Measurements from ENCODE around the gene SLC47A2. TPM values are rescaled to one million over a fixed set of nuclear protein-coding genes. Genes with fewer than 3 reads are reported as not detected.

Gene SLC47A2
- total and polyA plus RNA-seq, 4 donors: 0.10 TPM; not detected in 3

DNA sequence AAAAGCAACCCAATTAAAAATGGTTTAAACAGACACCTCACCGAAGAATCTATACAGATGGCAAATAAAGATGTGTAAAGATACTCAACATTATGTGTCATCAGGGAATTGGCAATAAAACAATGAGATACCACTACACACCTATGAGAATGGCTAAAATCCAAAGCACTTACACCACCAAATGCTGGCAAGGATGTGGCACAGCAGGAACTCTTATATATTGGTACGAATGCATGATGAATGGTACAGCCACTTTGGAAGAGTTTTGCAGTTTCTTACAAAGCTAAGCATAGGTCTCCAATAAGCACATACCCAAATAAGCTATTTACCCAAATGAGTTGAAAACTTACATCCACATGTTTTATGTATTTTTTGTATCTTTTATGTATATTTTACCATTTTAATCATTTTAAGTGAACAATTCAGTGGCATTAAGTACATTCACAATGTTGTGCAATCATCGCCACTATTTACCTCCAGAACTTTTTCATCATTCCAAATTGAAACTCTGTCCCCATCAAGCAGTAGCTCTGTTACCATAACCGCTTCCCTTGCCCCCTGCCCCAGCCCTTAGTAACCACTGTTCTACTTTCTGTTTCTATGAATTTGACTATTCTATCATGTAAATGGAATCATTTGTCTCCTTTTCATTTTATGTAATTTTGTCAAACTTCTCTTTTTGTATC lies 74.6 kb downstream of the SLC47A2 start:
- no peak overlapping the region for H3K27ac ChIP-seq (ENCODE audit: low read depth in 1 of 2, low read length in 2 of 2)
- intact Hi-C loops (cut with DNase I): loop anchor here in 1 of 2 donors (10.0 kb wide), 1 partner anchor 277 kb away; the partner anchor contains the start of gene B9D1
- peaks cover 0 to 12% of the 10 kb centered on the region in 2 donors for H3K4me1 ChIP-seq (ENCODE audit: control insufficient read depth in 1 of 2, insufficient read depth in 2 of 2, low read length in 2 of 2)
- no peaks in the 10 kb centered on the region for H3K9me3 ChIP-seq (ENCODE audit: control insufficient read depth, low read length)
- no peaks in the 10 kb centered on the region for H3K27me3 ChIP-seq (ENCODE audit: control insufficient read depth in 1 of 2, insufficient read depth in 2 of 2, low read length in 1 of 2)
- DNase-seq (no peak), ATAC-seq (ENCODE audit: low FRiP score) (no peak)
- no peaks in the 10 kb centered on the region for H3K36me3 ChIP-seq (ENCODE audit: control insufficient read depth in 1 of 2, insufficient read depth in 2 of 2, low read length in 1 of 2)
- no peak overlapping the region for H3K4me3 ChIP-seq (ENCODE audit: low read length in 2 of 2)
- 94% methylated on average over 4 of the region's 4 CpGs for WGBS, 2 donors

DNA sequence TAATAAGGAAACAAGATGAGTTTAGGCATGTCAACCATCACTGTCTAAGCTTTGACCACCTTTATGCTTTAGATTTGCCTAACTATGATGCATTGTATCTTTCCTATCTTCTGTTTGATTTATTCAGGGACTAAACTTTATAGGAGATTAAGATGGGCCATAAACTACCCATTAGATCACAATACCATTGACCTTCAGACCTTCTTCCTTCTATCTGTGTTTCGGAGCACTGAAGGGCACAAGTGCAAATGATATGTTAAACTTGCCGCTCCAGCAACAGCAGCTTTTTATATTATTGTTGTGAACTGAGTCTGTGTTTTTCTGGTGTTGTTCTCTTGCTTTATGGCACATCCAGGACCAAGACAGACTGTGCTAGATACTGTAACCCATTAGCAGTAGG lies 84.5 kb downstream of the SLC47A2 start:
- Histone ChIP-seq H3K4me1 (ENCODE audit: control insufficient read depth in 1 of 2, insufficient read depth in 2 of 2, low read length in 2 of 2) (no peaks in the 10 kb centered on the region), H3K27me3 (ENCODE audit: control insufficient read depth in 1 of 2, insufficient read depth in 2 of 2, low read length in 1 of 2) (no peaks in the 10 kb centered on the region), H3K27ac (ENCODE audit: low read depth in 1 of 2, low read length in 2 of 2) (no peak overlapping the region), H3K9me3 (ENCODE audit: control insufficient read depth, low read length) (no peaks in the 10 kb centered on the region), H3K4me3 (ENCODE audit: low read length in 2 of 2) (no peak overlapping the region), H3K36me3 (ENCODE audit: control insufficient read depth in 1 of 2, insufficient read depth in 2 of 2, low read length in 1 of 2) (no peaks in the 10 kb centered on the region)
- WGBS, 2 donors: 94 to 98% methylated on average over 2 of the region's 2 CpGs
- no peak for ATAC-seq (ENCODE audit: low FRiP score)
- no peak for DNase-seq
- intact Hi-C loops (cut with DNase I): no loop called here

DNA sequence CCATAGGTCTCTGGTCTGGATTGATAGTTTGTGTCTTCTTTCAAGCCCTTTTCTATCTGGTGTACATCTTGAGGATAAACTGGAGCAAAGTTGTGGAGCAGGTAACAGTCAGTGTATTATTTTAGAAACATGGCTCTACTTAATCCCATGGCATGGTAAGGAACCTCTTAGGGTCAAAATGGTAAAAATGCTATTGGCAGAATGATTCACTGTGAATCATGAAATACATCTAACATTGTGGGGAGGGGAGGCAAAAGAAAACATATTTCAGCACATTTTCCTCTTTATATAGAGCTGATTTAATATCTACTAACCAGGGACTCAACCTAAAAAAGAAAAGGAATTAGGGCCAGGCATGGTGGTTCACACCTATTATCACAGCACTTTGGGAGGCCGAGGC lies 85.7 kb downstream of the SLC47A2 start:
- intact Hi-C loops (cut with DNase I): no loop called here
- no peaks in the 10 kb centered on the region for H3K36me3 ChIP-seq (ENCODE audit: control insufficient read depth in 1 of 2, insufficient read depth in 2 of 2, low read length in 1 of 2)
- no peak overlapping the region for H3K27ac ChIP-seq (ENCODE audit: low read depth in 1 of 2, low read length in 2 of 2)
- H3K4me1 ChIP-seq (ENCODE audit: control insufficient read depth in 1 of 2, insufficient read depth in 2 of 2, low read length in 2 of 2): no peaks in the 10 kb centered on the region
- H3K27me3 ChIP-seq (ENCODE audit: control insufficient read depth in 1 of 2, insufficient read depth in 2 of 2, low read length in 1 of 2): no peaks in the 10 kb centered on the region
- no peak overlapping the region for H3K4me3 ChIP-seq (ENCODE audit: low read length in 2 of 2)
- DNase-seq (no peak), ATAC-seq (ENCODE audit: low FRiP score) (no peak)
- whole genome bisulfite sequencing, 2 donors: 93 to 97% methylated on average over 1 of the region's 1 CpG
- no peaks in the 10 kb centered on the region for H3K9me3 ChIP-seq (ENCODE audit: control insufficient read depth, low read length)

DNA sequence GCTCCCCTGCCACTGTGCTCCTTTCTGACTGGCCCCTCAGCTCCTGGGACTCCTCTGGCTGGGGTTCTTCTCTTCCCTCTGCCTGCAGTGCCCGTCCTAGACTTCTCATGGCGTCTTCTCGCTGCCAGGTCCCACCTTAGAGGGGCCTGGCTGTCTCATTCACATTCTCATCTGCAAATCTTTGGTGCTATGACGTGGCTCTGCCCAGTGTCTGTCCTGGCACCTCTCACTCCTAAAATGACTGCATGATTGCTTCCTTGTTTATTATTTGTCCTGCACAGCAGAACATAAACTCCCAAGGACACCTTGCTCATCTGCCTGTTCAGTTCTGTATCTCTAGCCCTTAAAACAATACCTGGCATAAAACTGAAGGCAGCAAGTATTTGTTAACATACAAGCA lies 86.3 kb downstream of the SLC47A2 start:
- H3K4me1 ChIP-seq (ENCODE audit: control insufficient read depth in 1 of 2, insufficient read depth in 2 of 2, low read length in 2 of 2): no peaks in the 10 kb centered on the region
- no peaks in the 10 kb centered on the region for H3K27me3 ChIP-seq (ENCODE audit: control insufficient read depth in 1 of 2, insufficient read depth in 2 of 2, low read length in 1 of 2)
- no peaks in the 10 kb centered on the region for H3K36me3 ChIP-seq (ENCODE audit: control insufficient read depth in 1 of 2, insufficient read depth in 2 of 2, low read length in 1 of 2)
- no peak for DNase-seq
- intact Hi-C loops (cut with DNase I): no loop called here
- no peak for ATAC-seq (ENCODE audit: low FRiP score)
- H3K4me3 ChIP-seq (ENCODE audit: low read length in 2 of 2): no peak overlapping the region
- no peak overlapping the region for H3K27ac ChIP-seq (ENCODE audit: low read depth in 1 of 2, low read length in 2 of 2)
- WGBS, 2 donors: 91 to 92% methylated on average over 4 of the region's 4 CpGs
- H3K9me3 ChIP-seq (ENCODE audit: control insufficient read depth, low read length): no peaks in the 10 kb centered on the region

DNA sequence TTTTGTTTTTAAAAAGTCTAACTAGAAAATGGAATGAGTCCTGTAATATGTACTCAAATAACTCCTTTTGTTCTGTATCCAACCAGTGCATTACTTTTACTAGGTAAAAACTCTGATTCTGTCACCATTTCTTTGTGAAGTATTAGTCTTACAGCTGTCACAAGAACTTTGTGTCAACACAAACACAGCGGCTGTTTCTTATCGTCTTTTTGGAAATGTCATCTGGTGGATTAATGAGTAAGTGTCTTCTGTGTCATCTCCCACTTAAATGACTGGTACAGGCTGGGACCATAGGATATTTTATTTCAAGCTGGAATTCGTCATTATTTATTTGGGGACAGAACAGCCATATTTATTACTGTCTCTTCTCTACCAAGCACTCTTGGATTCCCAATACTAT lies 86.9 kb downstream of the SLC47A2 start:
- intact Hi-C loops (cut with DNase I): no loop called here
- WGBS, 2 donors: 41 to 53% methylated on average over 3 of the region's 3 CpGs
- H3K4me1 ChIP-seq (ENCODE audit: control insufficient read depth in 1 of 2, insufficient read depth in 2 of 2, low read length in 2 of 2): no peaks in the 10 kb centered on the region
- ATAC-seq (ENCODE audit: low FRiP score): no peak
- no peaks in the 10 kb centered on the region for H3K9me3 ChIP-seq (ENCODE audit: control insufficient read depth, low read length)
- no peak overlapping the region for H3K4me3 ChIP-seq (ENCODE audit: low read length in 2 of 2)
- no peaks in the 10 kb centered on the region for H3K36me3 ChIP-seq (ENCODE audit: control insufficient read depth in 1 of 2, insufficient read depth in 2 of 2, low read length in 1 of 2)
- H3K27ac ChIP-seq (ENCODE audit: low read depth in 1 of 2, low read length in 2 of 2): no peak overlapping the region
- no peak for DNase-seq
- no peaks in the 10 kb centered on the region for H3K27me3 ChIP-seq (ENCODE audit: control insufficient read depth in 1 of 2, insufficient read depth in 2 of 2, low read length in 1 of 2)

Other genes with a start within 250 kb of the SLC47A2 start
- gene SLC47A1, start 182.7 kb downstream of the SLC47A2 start, total RNA-seq: 1 to 10 TPM; 5.7 to 7.3 TPM
- gene SLC47A1, start 182.7 kb downstream of the SLC47A2 start, polyA plus RNA-seq: 1 to 10 TPM; 3.9 to 5.9 TPM
- 10 to 100 TPM; 55.7 to 78.6 TPM for gene ALDH3A2, start 67.8 kb downstream of the SLC47A2 start, total RNA-seq
- gene ALDH3A2, start 67.8 kb downstream of the SLC47A2 start, polyA plus RNA-seq: 100 to 1,000 TPM in 1 of 2 donors, 10 to 100 TPM in 1; 49.0 to 122 TPM
- under 1 TPM; 0.27 to 0.58 TPM for gene ALDH3A1, start 31.7 kb upstream of the SLC47A2 start, total RNA-seq
- 1 to 10 TPM; 1.4 to 2.4 TPM for gene ALDH3A1, start 31.7 kb upstream of the SLC47A2 start, polyA plus RNA-seq
- gene ULK2, start 151.4 kb upstream of the SLC47A2 start, total RNA-seq: 10 to 100 TPM; 21.9 to 28.9 TPM
- gene ULK2, start 151.4 kb upstream of the SLC47A2 start, polyA plus RNA-seq: 10 to 100 TPM in 1 of 2 donors, 1 to 10 TPM in 1; 5.6 to 11.7 TPM

Data from aorta (tissue), 5 donors.